ENCODE data around the gene CSGALNACT2. TPM values are rescaled to one million over a fixed set of nuclear protein-coding genes. Genes with fewer than 3 reads are reported as not detected.

The CSGALNACT2 gene
- polyA plus RNA-seq, 10 donors = 21.7 to 31.8 (median 30.1) TPM

GRCh38 chr10:43123361-43124093 is 14.7 kb upstream of the CSGALNACT2 start:
- no peak for DNase-seq

GRCh38 chr10:43124094-43124521 is 14.1 kb upstream of the CSGALNACT2 start:
- DNase-seq = no peak

GRCh38 chr10:43124574-43125273 is 13.5 kb upstream of the CSGALNACT2 start:
- DNase-seq = no peak

DNA sequence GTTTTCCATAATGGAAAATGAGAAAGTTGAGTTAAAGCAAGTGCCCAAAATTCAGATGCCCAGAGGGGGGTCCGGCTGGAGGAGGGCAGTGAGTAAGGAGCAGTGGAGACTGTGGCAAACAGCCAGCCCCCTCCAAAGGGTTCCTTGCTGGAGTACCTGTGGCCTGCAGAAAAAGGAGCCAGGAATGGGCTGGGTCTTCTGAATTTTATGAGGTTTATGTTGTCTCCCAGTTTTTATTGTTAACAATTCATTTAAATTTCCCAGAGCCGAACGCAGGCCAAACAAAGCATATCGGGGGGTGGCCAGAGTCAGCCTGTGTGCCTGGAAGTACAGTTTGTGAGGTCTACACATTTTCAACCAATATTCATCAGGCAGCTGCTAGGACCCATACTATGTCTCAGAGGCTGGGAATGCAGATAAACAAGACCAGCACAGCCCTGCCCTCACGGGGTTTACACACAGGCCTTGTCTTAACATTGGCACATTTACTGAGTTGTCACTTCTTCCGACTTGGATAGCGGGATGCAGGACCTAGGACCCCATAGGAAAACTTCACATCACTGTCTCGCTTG is 12.9 kb upstream of the CSGALNACT2 start:
- DNase-seq = no peak

- no peak for DNase-seq
These were observed 12.1 kb upstream of the CSGALNACT2 start for GRCh38 chr10:43125881-43126731.

- no peak for DNase-seq
These were observed 11.4 kb upstream of the CSGALNACT2 start for GRCh38 chr10:43126759-43127424.

DNA sequence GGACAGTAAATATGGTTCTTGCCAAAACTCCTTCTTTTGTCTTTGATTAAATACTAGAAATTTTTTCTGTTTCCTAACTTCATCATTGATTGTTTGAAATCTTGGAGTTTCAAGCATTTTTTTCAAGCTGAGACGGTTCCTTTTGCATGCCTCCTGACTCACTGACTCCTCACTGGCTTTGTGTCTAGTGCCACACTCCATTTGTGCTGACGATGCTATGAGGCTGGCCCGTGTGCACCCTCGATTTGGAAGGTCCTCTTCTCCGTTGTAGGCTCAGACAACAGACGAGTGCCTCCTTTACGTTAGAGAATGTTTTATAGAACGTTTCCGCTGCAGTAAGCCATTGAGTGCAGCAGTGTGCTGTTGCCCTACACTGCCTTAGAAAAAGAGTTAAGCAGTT is 10.8 kb upstream of the CSGALNACT2 start:
- DNase-seq = no peak

DNA sequence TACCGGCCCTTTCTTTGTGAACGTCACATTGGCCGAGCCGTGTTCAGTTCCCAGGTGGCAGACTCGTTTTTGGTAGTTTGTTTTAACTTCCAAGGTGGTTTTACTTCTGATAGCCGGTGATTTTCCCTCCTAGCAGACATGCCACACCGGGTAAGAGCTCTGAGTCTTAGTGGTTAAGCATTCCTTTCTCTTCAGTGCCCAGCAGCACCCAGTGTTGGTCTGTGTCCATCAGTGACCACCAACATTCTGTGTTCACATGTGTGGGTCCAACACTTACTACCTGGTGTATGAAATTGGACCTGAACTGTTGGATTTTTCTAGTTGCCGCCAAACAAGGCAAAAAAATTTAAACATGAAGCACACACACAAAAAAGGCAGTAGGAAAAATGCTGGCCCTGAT is 9.9 kb upstream of the CSGALNACT2 start:
- no peak for DNase-seq

DNA sequence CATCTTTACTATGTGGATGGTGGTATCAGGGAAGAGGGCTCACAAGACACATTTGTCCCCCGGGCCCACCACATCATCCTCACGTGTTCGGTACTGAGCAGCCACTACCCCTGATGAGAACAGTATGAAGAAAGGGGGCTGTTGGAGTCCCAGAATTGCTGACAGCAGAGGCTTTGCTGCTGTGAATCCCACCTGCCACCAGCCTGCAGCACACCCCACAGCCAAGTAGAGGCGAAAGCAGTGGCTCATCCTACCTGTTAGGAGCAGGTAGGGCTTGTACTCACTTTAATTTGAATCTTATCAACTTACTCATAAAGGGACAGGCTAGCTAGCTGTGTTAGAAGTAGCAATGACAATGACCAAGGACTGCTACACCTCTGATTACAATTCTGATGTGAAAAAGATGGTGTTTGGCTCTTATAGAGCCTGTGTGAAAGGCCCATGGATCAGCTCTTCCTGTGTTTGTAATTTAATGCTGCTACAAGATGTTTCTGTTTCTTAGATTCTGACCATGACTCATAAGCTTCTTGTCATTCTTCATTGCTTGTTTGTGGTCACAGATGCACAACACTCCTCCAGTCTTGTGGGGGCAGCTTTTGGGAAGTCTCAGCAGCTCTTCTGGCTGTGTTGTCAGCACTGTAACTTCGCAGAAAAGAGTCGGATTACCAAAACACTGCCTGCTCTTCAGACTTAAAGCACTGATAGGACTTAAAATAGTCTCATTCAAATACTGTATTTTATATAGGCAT is 9.1 kb upstream of the CSGALNACT2 start:
- DNase-seq = peak in 2 of 3 donors; percentile 53 to 83

- no peak for DNase-seq
These were observed 7.5 kb upstream of the CSGALNACT2 start for GRCh38 chr10:43130770-43131171.

DNA sequence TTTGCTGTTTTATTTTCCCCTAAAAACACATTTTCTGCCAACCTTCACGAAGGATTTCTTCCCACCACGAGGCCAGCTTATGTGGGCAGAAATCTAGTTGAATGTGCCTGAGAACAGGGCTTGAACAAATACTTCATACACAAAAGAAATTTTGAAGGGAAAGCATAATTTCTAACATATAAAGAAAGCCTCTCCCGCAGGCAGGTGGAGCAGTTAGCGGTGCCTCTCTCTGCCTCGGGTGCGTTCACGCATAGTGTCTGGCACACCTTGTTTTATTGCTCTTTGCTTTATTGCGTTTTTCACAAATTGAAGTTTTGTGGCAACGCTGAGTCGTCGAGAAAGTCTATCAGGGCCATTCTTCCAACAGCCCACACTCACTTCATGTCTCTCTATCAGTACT is 7.0 kb upstream of the CSGALNACT2 start:
- no peak for DNase-seq

DNA sequence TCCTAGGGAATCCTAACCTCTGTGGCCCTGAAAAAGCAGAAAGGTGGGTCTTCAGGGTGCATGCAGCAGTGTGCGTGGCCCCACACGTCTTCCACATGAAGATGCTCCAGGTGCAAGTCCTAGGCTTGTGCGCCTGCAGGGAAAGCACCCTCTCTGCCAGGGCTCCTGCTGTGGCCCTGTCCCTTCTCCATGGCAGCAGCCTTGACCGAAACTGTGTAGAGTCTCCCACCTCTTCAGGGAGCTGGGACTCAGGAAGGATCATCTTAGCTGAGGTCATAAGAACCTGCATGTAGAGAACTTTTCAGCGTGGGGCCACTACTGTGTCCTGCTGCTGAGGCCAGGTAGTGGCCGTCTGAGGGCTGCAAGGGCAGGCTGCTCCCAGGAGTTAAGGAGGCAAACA is 6.3 kb upstream of the CSGALNACT2 start:
- DNase-seq = no peak

GRCh38 chr10:43132867-43133787 is 5.1 kb upstream of the CSGALNACT2 start:
- no peak for DNase-seq

- DNase-seq = no peak
These were observed 3.9 kb upstream of the CSGALNACT2 start for GRCh38 chr10:43134126-43134905.

- no peak for DNase-seq
These were observed 3.2 kb upstream of the CSGALNACT2 start for GRCh38 chr10:43135064-43135463.

DNA sequence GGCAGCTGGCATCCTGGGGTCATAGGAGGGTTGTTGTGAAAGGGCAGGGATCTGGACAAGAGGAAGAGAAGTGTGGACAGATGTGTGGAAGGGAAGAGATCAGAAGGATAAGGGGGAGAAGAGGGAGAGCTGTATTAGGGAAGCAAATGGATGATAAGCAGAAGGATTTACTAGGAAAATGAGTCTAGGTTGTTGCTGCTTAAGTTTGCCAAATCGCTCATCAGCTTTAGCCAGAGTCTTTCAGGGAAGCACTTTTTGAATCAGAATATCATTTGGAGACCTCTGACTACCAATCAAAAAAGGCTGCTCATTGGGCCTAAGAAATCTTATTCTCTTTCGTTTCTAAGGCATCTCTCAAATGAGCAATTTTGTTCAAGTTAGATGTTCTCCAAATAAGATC is 2.6 kb upstream of the CSGALNACT2 start:
- no peak for DNase-seq

DNA sequence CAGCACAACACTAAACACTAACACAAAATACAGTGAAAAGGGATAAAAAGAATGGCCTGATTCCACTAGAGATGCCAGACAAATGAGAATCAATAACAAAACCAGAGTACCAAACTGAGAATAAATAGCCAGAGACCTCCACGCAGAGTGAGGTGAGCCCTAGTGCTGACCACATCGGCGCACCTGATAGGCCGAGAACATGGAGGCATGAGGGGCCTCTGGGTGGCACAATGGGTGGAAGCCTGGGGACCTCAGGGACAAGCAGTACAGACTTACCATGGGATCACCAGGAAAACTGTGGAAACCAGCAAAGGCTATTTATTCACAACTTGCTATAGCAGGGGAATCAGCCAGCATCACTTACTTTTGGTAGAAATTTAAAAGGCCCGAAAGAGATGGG is 1.8 kb upstream of the CSGALNACT2 start:
- no peak for DNase-seq

DNA sequence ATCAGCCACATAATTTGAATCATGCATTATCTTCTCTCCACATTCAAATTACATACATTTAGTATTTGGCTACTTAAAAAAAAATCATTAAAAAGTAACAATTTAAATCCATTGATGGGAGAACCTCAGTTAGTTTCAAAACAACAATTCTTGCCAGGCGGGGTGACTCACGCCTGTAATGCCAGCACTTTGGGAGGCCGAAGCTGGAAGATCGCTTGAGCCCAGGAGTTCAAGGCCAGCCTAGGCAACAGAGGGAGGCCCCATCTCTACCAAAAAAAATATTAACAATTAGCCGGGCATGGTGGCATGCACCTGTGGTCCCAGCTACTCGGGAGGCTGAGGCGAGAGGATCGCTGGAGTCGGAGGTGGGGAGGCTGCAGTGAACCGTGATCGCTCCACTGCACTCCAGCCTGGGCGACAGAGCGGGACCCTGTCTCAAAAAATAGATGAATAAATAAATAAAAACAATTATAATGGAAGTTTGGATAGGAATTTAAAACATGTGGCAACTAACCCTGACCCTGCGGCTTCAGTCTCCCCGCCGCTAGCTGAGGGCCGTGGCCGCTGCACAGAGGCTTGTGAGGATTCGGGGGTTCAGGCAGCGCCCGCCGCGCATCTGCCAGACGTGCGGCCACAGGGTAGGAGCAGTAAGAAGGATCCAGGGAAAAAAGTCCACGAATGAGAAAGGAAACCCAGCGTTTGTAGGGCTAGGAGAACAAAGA is 1.1 kb upstream of the CSGALNACT2 start:
- no peak for DNase-seq

Measured in muscle of back (tissue), 11 donors.